Activated naive CD8-positive, alpha-beta T cell (primary cell): Measurements from ENCODE around the gene ADCK1.
"Not testable (repeated sequence)": the region's sequence is repeated elsewhere in the genome, so short reads cannot be mapped to it uniquely, and the experiment has no call there.

Source experiments
- H3K27ac Mint-ChIP-seq: one replicate; pipeline ENCODE4 v1.8.0; 2021; ENCODE audit warnings: mixed read lengths
- H3K27me3 Mint-ChIP-seq: one replicate; pipeline ENCODE4 v1.8.0; 2021; ENCODE audit warnings: mixed read lengths
- H3K36me3 Mint-ChIP-seq: one replicate; pipeline ENCODE4 v1.8.0; 2021; ENCODE audit warnings: mixed read lengths
- H3K4me1 Mint-ChIP-seq: one replicate; pipeline ENCODE4 v1.8.0; 2021; ENCODE audit warnings: low read depth, mixed read lengths
- H3K4me3 Mint-ChIP-seq: one replicate; pipeline ENCODE4 v1.8.0; 2021; ENCODE audit warnings: mild to moderate bottlenecking, mixed read lengths
- H3K9me3 Mint-ChIP-seq: one replicate; pipeline ENCODE4 v1.8.0; 2021; ENCODE audit warnings: low read depth, mixed read lengths

ADCK1 gene

GRCh38 chr14:77955816-77956484, 156.0 kb downstream of the ADCK1 start:
- Mint-ChIP-seq H3K4me3 (no peak overlapping the region), H3K36me3 (no peaks in the 10 kb centered on the region), H3K9me3 (no peaks in the 10 kb centered on the region), H3K4me1 (no peaks in the 10 kb centered on the region), H3K27ac (no peak overlapping the region), H3K27me3 (peaks cover 8% of the 10 kb centered on the region)

- H3K27me3 Mint-ChIP-seq, H3K4me1 Mint-ChIP-seq, H3K36me3 Mint-ChIP-seq, H3K27ac Mint-ChIP-seq, H3K4me3 Mint-ChIP-seq, H3K9me3 Mint-ChIP-seq: not testable (repeated sequence)
Measured at GRCh38 chr14:77959686-77960085, 159.8 kb downstream of the ADCK1 start.

GRCh38 chr14:77961847-77962580, 162.1 kb downstream of the ADCK1 start:
- no peaks in the 10 kb centered on the region for H3K9me3 Mint-ChIP-seq
- peaks cover 7% of the 10 kb centered on the region for H3K27me3 Mint-ChIP-seq
- no peak overlapping the region for H3K4me3 Mint-ChIP-seq

GRCh38 chr14:77962731-77963520, 163.0 kb downstream of the ADCK1 start:
- no peaks in the 10 kb centered on the region for H3K9me3 Mint-ChIP-seq
- H3K36me3 Mint-ChIP-seq, result no peaks in the 10 kb centered on the region
- H3K4me1 Mint-ChIP-seq, result peaks cover 2% of the 10 kb centered on the region
- H3K27ac Mint-ChIP-seq, result no peak overlapping the region
- H3K27me3 Mint-ChIP-seq, result peaks cover 10% of the 10 kb centered on the region
- no peak overlapping the region for H3K4me3 Mint-ChIP-seq

More at GRCh38 chr14:77961847-77962580, 162.1 kb downstream of the ADCK1 start:
- Mint-ChIP-seq H3K27ac (no peak overlapping the region), H3K4me1 (peaks cover 2% of the 10 kb centered on the region), H3K36me3 (no peaks in the 10 kb centered on the region)

GRCh38 chr14:77964586-77964985, 164.7 kb downstream of the ADCK1 start:
- Mint-ChIP-seq H3K9me3 (no peaks in the 10 kb centered on the region), H3K36me3 (no peaks in the 10 kb centered on the region), H3K4me3 (no peak overlapping the region), H3K27ac (no peak overlapping the region), H3K27me3 (peaks cover 18% of the 10 kb centered on the region), H3K4me1 (peaks cover 2% of the 10 kb centered on the region)

GRCh38 chr14:77965050-77965449, 165.1 kb downstream of the ADCK1 start:
- H3K4me3 Mint-ChIP-seq, result no peak overlapping the region
- H3K27me3 Mint-ChIP-seq, result peaks cover 18% of the 10 kb centered on the region
- peaks cover 2% of the 10 kb centered on the region for H3K4me1 Mint-ChIP-seq
- H3K36me3 Mint-ChIP-seq, result no peaks in the 10 kb centered on the region
- no peaks in the 10 kb centered on the region for H3K9me3 Mint-ChIP-seq
- H3K27ac Mint-ChIP-seq, result no peak overlapping the region

GRCh38 chr14:77965919-77966435, 166.1 kb downstream of the ADCK1 start:
- H3K27me3 Mint-ChIP-seq, result peaks cover 18% of the 10 kb centered on the region
- no peaks in the 10 kb centered on the region for H3K9me3 Mint-ChIP-seq
- H3K27ac Mint-ChIP-seq, result no peak overlapping the region
- no peaks in the 10 kb centered on the region for H3K36me3 Mint-ChIP-seq
- H3K4me3 Mint-ChIP-seq, result no peak overlapping the region
- peaks cover 2% of the 10 kb centered on the region for H3K4me1 Mint-ChIP-seq

- H3K36me3 Mint-ChIP-seq, result no peaks in the 10 kb centered on the region
Measured at GRCh38 chr14:77967110-77967509, 167.2 kb downstream of the ADCK1 start.

GRCh38 chr14:77970646-77971045, 170.7 kb downstream of the ADCK1 start:
- H3K4me3 Mint-ChIP-seq, result no peak overlapping the region
- H3K9me3 Mint-ChIP-seq, result no peaks in the 10 kb centered on the region
- no peak overlapping the region for H3K27ac Mint-ChIP-seq
- no peaks in the 10 kb centered on the region for H3K36me3 Mint-ChIP-seq
- peaks cover 18% of the 10 kb centered on the region for H3K27me3 Mint-ChIP-seq
- H3K4me1 Mint-ChIP-seq, result peaks cover 2% of the 10 kb centered on the region

More at GRCh38 chr14:77967110-77967509, 167.2 kb downstream of the ADCK1 start:
- Mint-ChIP-seq H3K27ac (no peak overlapping the region), H3K4me1 (peaks cover 2% of the 10 kb centered on the region), H3K4me3 (no peak overlapping the region), H3K27me3 (peaks cover 18% of the 10 kb centered on the region), H3K9me3 (no peaks in the 10 kb centered on the region)

GRCh38 chr14:77973246-77973645, 173.3 kb downstream of the ADCK1 start:
- Mint-ChIP-seq H3K9me3 (no peaks in the 10 kb centered on the region), H3K27me3 (peaks cover 10% of the 10 kb centered on the region), H3K27ac (no peak overlapping the region), H3K4me1 (no peaks in the 10 kb centered on the region), H3K36me3 (no peaks in the 10 kb centered on the region), H3K4me3 (no peak overlapping the region)

GRCh38 chr14:77976591-77976990, 176.7 kb downstream of the ADCK1 start:
- peaks cover 18% of the 10 kb centered on the region for H3K27me3 Mint-ChIP-seq
- no peaks in the 10 kb centered on the region for H3K9me3 Mint-ChIP-seq
- H3K4me3 Mint-ChIP-seq, result no peak overlapping the region

GRCh38 chr14:77979171-77979570, 179.3 kb downstream of the ADCK1 start:
- no peak overlapping the region for H3K27ac Mint-ChIP-seq

More at GRCh38 chr14:77976591-77976990, 176.7 kb downstream of the ADCK1 start:
- peaks cover 6% of the 10 kb centered on the region for H3K4me1 Mint-ChIP-seq
- H3K36me3 Mint-ChIP-seq, result no peaks in the 10 kb centered on the region
- no peak overlapping the region for H3K27ac Mint-ChIP-seq

GRCh38 chr14:77979666-77980351, 179.9 kb downstream of the ADCK1 start:
- H3K4me3 Mint-ChIP-seq, result peak overlapping the region; percentile 3
- H3K27me3 Mint-ChIP-seq, result peaks cover 18% of the 10 kb centered on the region
- H3K36me3 Mint-ChIP-seq, result no peaks in the 10 kb centered on the region
- peaks cover 6% of the 10 kb centered on the region for H3K4me1 Mint-ChIP-seq
- no peaks in the 10 kb centered on the region for H3K9me3 Mint-ChIP-seq
- H3K27ac Mint-ChIP-seq, result no peak overlapping the region

More at GRCh38 chr14:77979171-77979570, 179.3 kb downstream of the ADCK1 start:
- no peak overlapping the region for H3K4me3 Mint-ChIP-seq
- H3K4me1 Mint-ChIP-seq, result peaks cover 6% of the 10 kb centered on the region
- H3K36me3 Mint-ChIP-seq, result no peaks in the 10 kb centered on the region
- no peaks in the 10 kb centered on the region for H3K9me3 Mint-ChIP-seq
- H3K27me3 Mint-ChIP-seq, result peaks cover 18% of the 10 kb centered on the region

- Mint-ChIP-seq H3K9me3 (no peaks in the 10 kb centered on the region), H3K4me1 (peaks cover 6% of the 10 kb centered on the region), H3K27ac (no peak overlapping the region), H3K4me3 (peak overlapping the region; percentile 46), H3K36me3 (no peaks in the 10 kb centered on the region), H3K27me3 (peaks cover 18% of the 10 kb centered on the region)
Measured at GRCh38 chr14:77980475-77981321, 180.8 kb downstream of the ADCK1 start.
